GM10847 (cell line): ENCODE measurements around the gene MOGAT2.

Source experiments
- POLR2A ChIP-seq: IDR thresholded peaks from 2 replicates; pipeline ENCODE4 v1.6.1; 2011; ENCODE audit not compliant: insufficient read length; ENCODE audit errors: extremely low read depth

Gene MOGAT2

DNA sequence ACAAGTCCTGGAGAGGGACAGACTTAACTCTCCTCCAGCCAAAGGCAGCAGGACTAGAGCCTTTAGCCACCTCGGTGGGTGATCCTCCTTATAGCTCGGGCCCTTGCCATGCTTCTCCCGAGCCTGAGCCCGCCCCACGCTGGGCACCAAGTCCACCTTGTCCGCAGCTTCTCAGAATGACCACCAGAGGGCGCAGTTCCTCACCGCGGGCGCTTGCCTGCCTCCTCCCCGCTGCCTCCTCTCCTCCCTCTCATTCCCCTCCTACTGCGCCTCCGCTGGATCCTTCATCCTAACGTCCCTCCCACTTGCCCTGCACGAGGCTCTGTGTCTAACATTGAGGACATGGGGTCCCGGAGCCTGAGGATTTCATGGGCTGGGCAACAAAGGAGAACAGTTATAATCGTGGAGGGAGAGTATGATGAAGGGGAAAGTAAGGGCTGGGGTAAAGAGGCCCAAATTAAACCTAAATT, 11.3 kb upstream of the MOGAT2 start:
- TF ChIP-seq POLR2A, result no peak

GRCh38 chr11:75714211-75714610, 3.4 kb upstream of the MOGAT2 start:
- no peak for TF ChIP-seq POLR2A

GRCh38 chr11:75715688-75716087, 1.9 kb upstream of the MOGAT2 start:
- TF ChIP-seq POLR2A, result no peak

DNA sequence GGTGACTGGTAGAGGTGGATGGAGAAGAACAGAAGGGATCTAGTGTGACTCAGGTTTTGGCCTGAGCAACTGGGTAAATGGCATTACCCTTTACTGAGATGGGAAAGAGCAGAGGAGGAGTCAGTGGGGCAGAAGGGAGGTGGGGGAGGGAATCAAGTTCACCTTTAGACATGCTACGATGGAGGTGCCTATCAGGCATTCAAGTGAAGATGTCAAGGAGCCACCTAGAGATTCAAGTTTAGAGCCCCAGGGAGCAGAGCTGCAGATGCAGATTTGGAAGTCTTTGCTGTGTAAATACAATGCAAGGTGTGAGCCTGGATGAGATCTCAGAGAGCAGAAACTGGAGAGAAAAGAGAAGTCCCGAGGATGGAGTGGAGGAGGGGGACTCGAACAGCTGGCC, 979 bp upstream of the MOGAT2 start:
- TF ChIP-seq POLR2A, result no peak

- no peak for TF ChIP-seq POLR2A
Observed at GRCh38 chr11:75718419-75719339, 1.0 kb downstream of the MOGAT2 start.

GRCh38 chr11:75719340-75720239, 2.0 kb downstream of the MOGAT2 start:
- no peak for TF ChIP-seq POLR2A

DNA sequence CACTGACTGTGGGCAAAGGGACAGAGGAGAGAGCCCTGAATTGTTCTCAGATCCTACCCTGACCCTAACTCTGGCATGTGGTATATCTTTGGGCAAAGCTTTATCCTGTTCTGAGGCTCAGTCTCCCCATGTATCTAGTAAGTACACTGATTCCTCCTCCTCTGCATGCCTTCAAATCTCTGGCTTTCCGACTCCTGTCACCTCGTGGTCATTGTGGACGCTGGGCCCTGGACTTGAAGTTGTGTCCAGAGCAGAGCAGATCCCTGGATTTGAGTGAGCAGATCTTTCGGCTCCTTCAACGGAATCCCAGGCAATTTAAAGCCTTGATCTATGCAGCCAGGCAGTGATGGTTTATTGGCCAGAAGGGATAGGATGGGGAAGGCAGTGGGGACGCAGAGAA, 3.0 kb downstream of the MOGAT2 start:
- TF ChIP-seq POLR2A, result no peak

GRCh38 chr11:75721852-75722668, 4.4 kb downstream of the MOGAT2 start:
- TF ChIP-seq POLR2A, result no peak

DNA sequence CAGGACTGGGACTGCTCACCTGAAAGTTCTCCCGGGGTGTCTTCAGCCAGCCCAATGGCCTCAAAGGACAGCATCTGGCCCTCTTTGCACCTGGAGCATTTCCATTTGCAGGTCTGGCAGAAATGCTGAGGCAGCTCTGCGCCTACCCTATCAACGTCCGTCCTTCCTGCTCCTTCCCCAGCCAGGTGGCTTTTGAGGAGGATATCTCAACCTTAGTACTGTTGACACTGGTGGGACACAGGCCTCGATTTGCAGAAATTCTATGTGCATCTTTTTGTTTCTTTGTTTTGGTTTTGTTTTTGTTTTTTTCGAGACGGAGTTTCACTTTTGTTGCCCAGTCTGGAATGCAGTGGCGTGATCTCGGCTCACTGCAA, 5.0 kb downstream of the MOGAT2 start:
- TF ChIP-seq POLR2A, result no peak

DNA sequence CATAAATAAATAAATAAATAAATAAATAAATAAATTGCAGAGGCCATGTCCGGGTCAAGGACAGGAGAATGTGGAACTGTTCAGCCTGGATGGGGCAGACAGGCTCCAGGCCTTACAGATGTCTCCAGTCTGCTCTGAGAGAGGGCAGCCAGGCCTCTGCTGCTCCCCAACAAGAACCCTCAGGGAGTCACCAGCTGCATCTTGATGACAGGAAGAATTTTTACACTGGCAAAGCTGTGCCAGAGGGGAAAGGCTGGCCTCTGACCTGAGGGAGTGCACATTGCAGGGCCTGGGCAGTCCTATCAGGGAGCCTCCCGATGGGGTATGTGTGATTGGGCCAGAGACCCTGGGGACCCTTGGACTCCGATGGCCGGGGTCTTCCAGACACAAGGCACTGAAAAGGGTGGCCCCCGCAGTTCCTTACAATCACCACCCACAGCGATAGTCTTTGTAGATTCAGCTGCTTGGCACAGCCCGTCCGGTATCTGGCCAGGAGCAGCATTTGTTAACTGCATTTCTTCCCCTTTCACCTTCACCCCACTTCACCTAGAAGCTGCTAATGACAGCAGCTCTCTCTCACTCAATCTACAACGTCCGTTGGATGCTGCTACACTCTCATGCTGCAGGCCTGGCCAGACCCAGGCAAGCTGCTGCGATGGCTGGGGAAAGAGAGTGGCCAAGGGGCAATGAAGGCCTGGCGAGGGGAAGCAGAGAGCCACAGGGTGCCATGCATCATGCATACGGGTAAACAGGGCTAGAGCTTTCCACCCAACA, 8.1 kb downstream of the MOGAT2 start:
- no peak for TF ChIP-seq POLR2A

DNA sequence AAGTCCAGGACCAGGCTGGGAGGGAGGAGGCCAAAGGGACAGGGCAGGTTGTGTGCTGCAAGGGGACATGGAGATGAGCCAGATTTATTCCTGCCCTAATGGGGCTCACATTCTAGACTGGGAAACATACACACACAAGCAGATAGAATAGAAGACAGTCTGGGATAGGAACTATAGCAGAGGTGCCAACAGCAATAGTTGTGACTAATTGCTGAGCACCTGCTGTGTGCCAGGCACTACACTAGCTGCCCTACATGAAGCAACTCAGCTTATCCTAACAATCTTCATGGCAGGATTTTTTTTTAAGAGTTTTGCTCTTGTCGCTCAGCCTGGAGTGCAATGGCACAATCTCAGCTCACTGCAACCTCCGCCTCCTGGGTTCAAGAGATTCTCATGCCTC, 11.4 kb downstream of the MOGAT2 start:
- TF ChIP-seq POLR2A, result no peak

DNA sequence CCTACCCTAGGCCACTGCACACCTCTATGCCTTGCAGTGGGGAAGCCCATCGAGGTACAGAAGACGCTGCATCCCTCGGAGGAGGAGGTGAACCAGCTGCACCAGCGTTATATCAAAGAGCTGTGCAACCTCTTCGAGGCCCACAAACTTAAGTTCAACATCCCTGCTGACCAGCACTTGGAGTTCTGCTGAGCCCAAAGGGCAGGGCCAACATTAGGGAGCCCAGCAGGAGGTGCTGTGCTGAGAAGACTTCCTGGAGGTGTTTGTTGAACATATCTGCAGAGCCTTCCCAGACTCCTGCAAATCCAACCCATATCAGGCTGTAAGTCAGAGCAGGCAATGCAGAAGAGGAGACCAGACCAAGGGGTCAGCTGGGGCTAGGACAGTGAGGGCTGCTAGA, 13.5 kb downstream of the MOGAT2 start:
- no peak for TF ChIP-seq POLR2A

GRCh38 chr11:75733071-75733430, 15.4 kb downstream of the MOGAT2 start:
- TF ChIP-seq POLR2A, result no peak

DNA sequence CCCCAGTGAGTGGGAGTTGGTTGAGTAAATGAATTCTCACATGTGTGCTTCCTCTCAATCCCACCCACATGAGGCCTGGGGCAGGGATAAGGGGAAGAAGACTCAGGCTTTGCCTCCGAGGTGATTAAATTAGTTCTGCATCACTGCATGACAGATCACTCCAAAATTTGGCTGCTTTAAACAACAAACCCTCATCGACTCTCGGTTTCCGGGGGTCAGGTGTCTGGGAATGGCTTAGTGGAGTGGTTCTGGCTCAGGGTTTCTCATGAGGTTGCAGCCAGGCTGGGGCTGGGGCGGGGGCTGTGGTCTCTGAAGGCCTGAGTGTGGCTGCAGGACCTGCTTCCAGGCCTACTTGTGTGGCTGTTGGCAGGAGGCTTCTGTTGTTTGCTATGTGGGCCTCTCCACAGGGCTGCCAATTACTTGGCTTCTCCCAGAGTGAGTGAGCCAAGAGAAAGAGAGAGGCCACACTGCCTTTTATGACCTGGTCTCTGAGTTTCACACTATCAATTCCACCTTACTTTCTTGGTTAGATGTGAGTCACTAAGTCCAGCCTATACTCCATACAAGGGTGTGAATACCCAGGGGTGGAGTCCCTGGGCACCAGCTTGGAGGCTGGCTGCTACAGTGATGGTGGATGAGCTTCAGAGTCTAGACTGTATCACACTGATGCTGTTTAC, 15.9 kb downstream of the MOGAT2 start:
- no peak for TF ChIP-seq POLR2A

GRCh38 chr11:75734491-75735180, 17.0 kb downstream of the MOGAT2 start:
- no peak for TF ChIP-seq POLR2A
